Neural cell (in vitro differentiated cells): Measurements from ENCODE around the gene GTPBP2. TPM values are rescaled to one million over a fixed set of nuclear protein-coding genes. Genes with fewer than 3 reads are reported as not detected.

Experiments used
- H2AFZ ChIP-seq: fragments of 200-600, 300-800 bp; sonication (generic), shearing (Covaris generic); 2 replicates; pipeline ENCODE4 v1.6.0; 2014; ENCODE audit warnings: low read depth, mild to moderate bottlenecking, antibody characterized with exemption, low read length, moderate library complexity
- H3F3A ChIP-seq: fragments of 200-600 bp; shearing (Covaris generic); 2 replicates; pipeline ENCODE4 v1.6.1; 2016; ENCODE audit warnings: mild to moderate bottlenecking, moderate library complexity, mixed read lengths, antibody characterized with exemption, low read length; ENCODE audit not compliant: insufficient read depth, poor library complexity, severe bottlenecking
- H3K27ac ChIP-seq: fragments of 200-600, 300-800 bp; sonication (generic), shearing (Covaris generic); 2 replicates; pipeline ENCODE4 v1.5.1; 2014; ENCODE audit warnings: mild to moderate bottlenecking, low read length, moderate library complexity
- H3K27me3 ChIP-seq: fragments of 300-800, 200-600 bp; sonication (generic), shearing (Covaris generic); 2 replicates; pipeline ENCODE4 v1.6.0; 2014; ENCODE audit warnings: mild to moderate bottlenecking, low read depth, low read length, moderate library complexity; ENCODE audit not compliant: insufficient read depth
- H3K36me3 ChIP-seq: fragments of 300-800, 200-600 bp; sonication (generic), shearing (Covaris generic); 2 replicates; pipeline ENCODE4 v1.5.1; 2014; ENCODE audit warnings: mild to moderate bottlenecking, antibody characterized with exemption, low read length, moderate library complexity; ENCODE audit not compliant: insufficient read depth
- H3K4me2 ChIP-seq: fragments of 300-800, 200-600 bp; sonication (generic), shearing (Covaris generic); 2 replicates; pipeline ENCODE4 v1.6.0; 2014; ENCODE audit warnings: mild to moderate bottlenecking, low read length
- H3K4me3 ChIP-seq: fragments of 300-800, 200-600 bp; sonication (generic), shearing (Covaris generic); 2 replicates; pipeline ENCODE4 v1.5.1; 2014; ENCODE audit warnings: mild to moderate bottlenecking, low read length, moderate library complexity
- H3K79me2 ChIP-seq: fragments of 200-600 bp; shearing (Covaris generic); replicated peaks from 2 replicates; pipeline ENCODE4 v1.6.0; 2014; ENCODE audit warnings: mild to moderate bottlenecking, low read length, moderate library complexity; ENCODE audit not compliant: insufficient read depth
- H3K9ac ChIP-seq: fragments of 300-800, 200-600 bp; sonication (generic), shearing (Covaris generic); 2 replicates; pipeline ENCODE4 v1.6.1; 2016; ENCODE audit warnings: mild to moderate bottlenecking, low read length, mixed read lengths
- H3K9me2 ChIP-seq: fragments of 200-600 bp; shearing (Covaris generic); 2 replicates; pipeline ENCODE4 v1.6.1; 2016; ENCODE audit warnings: mild to moderate bottlenecking, low read length, mixed read lengths; ENCODE audit not compliant: insufficient read depth
- H3K9me3 ChIP-seq: fragments of 200-600, 300-800 bp; sonication (generic), shearing (Covaris generic); 2 replicates; pipeline ENCODE4 v1.6.1; 2016; ENCODE audit warnings: mild to moderate bottlenecking, mixed run types, low read length, moderate library complexity, mixed read lengths
- H4K20me1 ChIP-seq: fragments of 200-600 bp; shearing (Covaris generic); 2 replicates; pipeline ENCODE4 v1.6.1; 2016; ENCODE audit warnings: mild to moderate bottlenecking, mixed run types; ENCODE audit not compliant: insufficient read depth
- EP300 ChIP-seq: fragments of 450-650 bp; conservative IDR thresholded peaks from 2 replicates; pipeline ENCODE4 v1.6.1; 2014; ENCODE audit warnings: antibody characterized with exemption, mild to moderate bottlenecking, moderate library complexity; ENCODE audit not compliant: poor library complexity, severe bottlenecking
- EZH2 ChIP-seq: fragments of 200-600, 300-800 bp; shearing (Covaris generic), sonication (generic); IDR thresholded peaks from 2 replicates; pipeline ENCODE4 v1.6.1; 2014; ENCODE audit warnings: antibody characterized with exemption, low read length, borderline replicate concordance, mild to moderate bottlenecking; ENCODE audit not compliant: insufficient read depth, poor library complexity, severe bottlenecking
- MXI1 ChIP-seq: fragments of 450-650 bp; conservative IDR thresholded peaks from 2 replicates; pipeline ENCODE4 v1.6.1; 2014; ENCODE audit warnings: antibody characterized with exemption, mild to moderate bottlenecking; ENCODE audit not compliant: poor library complexity, severe bottlenecking
- POLR2AphosphoS5 ChIP-seq: IDR thresholded peaks from 2 replicates; pipeline ENCODE4 v1.6.1; 2012
- RAD21 ChIP-seq: fragments of 450-650 bp; conservative IDR thresholded peaks from 2 replicates; pipeline ENCODE4 v1.6.1; 2014; ENCODE audit warnings: antibody characterized with exemption, mild to moderate bottlenecking, moderate library complexity
- SMC3 ChIP-seq: fragments of 450-650 bp; conservative IDR thresholded peaks from 2 replicates; pipeline ENCODE4 v1.6.1; 2014; ENCODE audit warnings: antibody characterized with exemption, mild to moderate bottlenecking, moderate library complexity; ENCODE audit not compliant: poor library complexity
- TAF1 ChIP-seq: IDR thresholded peaks from 2 replicates; pipeline ENCODE4 v1.6.1; 2012; ENCODE audit warnings: low read depth
- polyA plus RNA-seq: library from polyadenylated mRNA; depleted of rRNA; stranded (reverse); fragments of >200 nt; gene quantifications from 2 replicates; pipeline ENCODE4 v1.2.3, GENCODE V29; 2014
- TF ChIP-seq, protein P1 (sequence below): IDR thresholded peaks from 2 replicates; pipeline ENCODE4 v1.6.1; 2012; ENCODE audit warnings: borderline replicate concordance
- TF ChIP-seq, protein P2 (sequence below): fragments of 450-650 bp; IDR thresholded peaks from 2 replicates; pipeline ENCODE4 v1.5.1; 2014; ENCODE audit warnings: antibody characterized with exemption, mild to moderate bottlenecking, moderate library complexity; ENCODE audit not compliant: poor library complexity, severe bottlenecking

The GTPBP2 gene
- polyA plus RNA-seq, 1 donor from 2014 or later = 103 TPM

DNA sequence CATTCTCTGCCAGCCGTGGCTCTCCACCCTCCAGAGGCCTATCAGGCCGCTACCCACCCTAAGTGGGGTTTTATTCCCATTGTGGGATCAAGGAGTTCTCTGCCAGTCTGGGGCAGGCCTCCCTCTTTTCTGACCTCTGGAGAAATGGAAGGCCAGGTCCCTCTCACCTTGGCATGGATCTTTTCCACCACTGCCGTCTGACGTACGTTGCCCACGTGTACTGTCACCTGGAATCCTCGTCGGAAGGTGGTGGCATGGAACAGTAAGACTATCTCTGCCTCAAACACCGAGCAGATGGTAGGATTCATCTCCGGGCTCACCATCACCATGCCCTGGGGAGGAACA is 7.3 kb downstream of the GTPBP2 start:
- no peak for TF ChIP-seq POLR2AphosphoS5
- TF ChIP-seq MXI1 = no peak
- TF ChIP-seq, protein P1, sequence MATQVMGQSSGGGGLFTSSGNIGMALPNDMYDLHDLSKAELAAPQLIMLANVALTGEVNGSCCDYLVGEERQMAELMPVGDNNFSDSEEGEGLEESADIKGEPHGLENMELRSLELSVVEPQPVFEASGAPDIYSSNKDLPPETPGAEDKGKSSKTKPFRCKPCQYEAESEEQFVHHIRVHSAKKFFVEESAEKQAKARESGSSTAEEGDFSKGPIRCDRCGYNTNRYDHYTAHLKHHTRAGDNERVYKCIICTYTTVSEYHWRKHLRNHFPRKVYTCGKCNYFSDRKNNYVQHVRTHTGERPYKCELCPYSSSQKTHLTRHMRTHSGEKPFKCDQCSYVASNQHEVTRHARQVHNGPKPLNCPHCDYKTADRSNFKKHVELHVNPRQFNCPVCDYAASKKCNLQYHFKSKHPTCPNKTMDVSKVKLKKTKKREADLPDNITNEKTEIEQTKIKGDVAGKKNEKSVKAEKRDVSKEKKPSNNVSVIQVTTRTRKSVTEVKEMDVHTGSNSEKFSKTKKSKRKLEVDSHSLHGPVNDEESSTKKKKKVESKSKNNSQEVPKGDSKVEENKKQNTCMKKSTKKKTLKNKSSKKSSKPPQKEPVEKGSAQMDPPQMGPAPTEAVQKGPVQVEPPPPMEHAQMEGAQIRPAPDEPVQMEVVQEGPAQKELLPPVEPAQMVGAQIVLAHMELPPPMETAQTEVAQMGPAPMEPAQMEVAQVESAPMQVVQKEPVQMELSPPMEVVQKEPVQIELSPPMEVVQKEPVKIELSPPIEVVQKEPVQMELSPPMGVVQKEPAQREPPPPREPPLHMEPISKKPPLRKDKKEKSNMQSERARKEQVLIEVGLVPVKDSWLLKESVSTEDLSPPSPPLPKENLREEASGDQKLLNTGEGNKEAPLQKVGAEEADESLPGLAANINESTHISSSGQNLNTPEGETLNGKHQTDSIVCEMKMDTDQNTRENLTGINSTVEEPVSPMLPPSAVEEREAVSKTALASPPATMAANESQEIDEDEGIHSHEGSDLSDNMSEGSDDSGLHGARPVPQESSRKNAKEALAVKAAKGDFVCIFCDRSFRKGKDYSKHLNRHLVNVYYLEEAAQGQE = no peak
- TF ChIP-seq, protein P2, sequence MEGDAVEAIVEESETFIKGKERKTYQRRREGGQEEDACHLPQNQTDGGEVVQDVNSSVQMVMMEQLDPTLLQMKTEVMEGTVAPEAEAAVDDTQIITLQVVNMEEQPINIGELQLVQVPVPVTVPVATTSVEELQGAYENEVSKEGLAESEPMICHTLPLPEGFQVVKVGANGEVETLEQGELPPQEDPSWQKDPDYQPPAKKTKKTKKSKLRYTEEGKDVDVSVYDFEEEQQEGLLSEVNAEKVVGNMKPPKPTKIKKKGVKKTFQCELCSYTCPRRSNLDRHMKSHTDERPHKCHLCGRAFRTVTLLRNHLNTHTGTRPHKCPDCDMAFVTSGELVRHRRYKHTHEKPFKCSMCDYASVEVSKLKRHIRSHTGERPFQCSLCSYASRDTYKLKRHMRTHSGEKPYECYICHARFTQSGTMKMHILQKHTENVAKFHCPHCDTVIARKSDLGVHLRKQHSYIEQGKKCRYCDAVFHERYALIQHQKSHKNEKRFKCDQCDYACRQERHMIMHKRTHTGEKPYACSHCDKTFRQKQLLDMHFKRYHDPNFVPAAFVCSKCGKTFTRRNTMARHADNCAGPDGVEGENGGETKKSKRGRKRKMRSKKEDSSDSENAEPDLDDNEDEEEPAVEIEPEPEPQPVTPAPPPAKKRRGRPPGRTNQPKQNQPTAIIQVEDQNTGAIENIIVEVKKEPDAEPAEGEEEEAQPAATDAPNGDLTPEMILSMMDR = no peak
- H3K4me3 ChIP-seq = no peak overlapping the region
- H4K20me1 ChIP-seq = no peaks in the 10 kb centered on the region
- no peaks in the 10 kb centered on the region for H3K9me3 ChIP-seq
- H3K27ac ChIP-seq = no peak overlapping the region
- H3K9me2 ChIP-seq = no peaks in the 10 kb centered on the region
- H2AFZ ChIP-seq = no peak overlapping the region
- no peaks in the 10 kb centered on the region for H3F3A ChIP-seq
- no peaks in the 10 kb centered on the region for H3K36me3 ChIP-seq
- H3K79me2 ChIP-seq = no peaks in the 10 kb centered on the region
- H3K27me3 ChIP-seq = no peaks in the 10 kb centered on the region
- H3K9ac ChIP-seq = no peak overlapping the region
- no peak overlapping the region for H3K4me2 ChIP-seq

DNA sequence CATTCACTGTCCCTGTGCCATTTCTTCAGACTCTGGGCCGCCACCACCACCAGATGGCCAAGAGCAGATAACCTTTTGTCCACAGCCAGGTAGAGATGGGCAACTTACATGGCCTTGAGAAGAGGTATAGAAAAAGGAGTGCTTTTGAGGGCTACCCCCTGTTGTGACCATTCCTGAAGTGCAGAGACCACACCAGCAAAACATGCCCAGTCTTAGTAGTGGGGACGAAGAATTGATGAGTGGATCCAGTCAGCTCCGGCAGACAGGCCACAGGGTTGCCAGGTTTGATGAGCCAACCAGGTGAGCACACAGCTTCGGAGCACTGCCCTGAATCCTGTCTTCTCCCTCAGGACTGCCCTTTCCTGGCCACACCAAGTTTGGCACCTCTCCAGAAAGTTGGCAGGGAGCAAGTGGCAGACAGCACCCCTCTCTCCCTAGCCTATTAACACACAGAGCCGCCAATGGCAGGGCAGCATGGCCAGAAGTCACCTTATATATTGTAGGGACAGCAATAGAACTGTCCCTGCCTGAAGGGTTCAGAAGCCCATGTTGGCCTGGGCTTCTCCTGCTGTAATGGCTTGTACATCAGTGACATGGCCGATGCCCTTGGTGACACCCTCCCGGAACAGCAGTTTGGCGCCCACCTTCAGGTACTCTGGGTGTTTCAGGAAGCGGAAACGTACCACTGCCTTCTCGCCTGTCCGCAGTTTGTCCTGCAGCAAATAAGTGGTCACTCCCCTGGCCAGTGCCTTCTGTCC is 7.8 kb downstream of the GTPBP2 start:
- no peaks in the 10 kb centered on the region for H3K9me3 ChIP-seq
- no peak overlapping the region for H2AFZ ChIP-seq
- H3K4me3 ChIP-seq = no peak overlapping the region
- no peaks in the 10 kb centered on the region for H3K79me2 ChIP-seq
- no peaks in the 10 kb centered on the region for H3F3A ChIP-seq
- no peaks in the 10 kb centered on the region for H4K20me1 ChIP-seq
- no peaks in the 10 kb centered on the region for H3K9me2 ChIP-seq
- H3K36me3 ChIP-seq = no peaks in the 10 kb centered on the region
- no peak overlapping the region for H3K9ac ChIP-seq
- no peaks in the 10 kb centered on the region for H3K27me3 ChIP-seq
- TF ChIP-seq TAF1 (no peak), MXI1 (no peak), EP300 (no peak), SMC3 (no peak), POLR2AphosphoS5 (no peak), EZH2 (no peak), RAD21 (no peak)
- TF ChIP-seq, protein P2 = no peak
- TF ChIP-seq, protein P1 = no peak
- no peak overlapping the region for H3K27ac ChIP-seq
- H3K4me2 ChIP-seq = no peak overlapping the region
